Measurements from ENCODE around the gene TRIM2.

Gene TRIM2

DNA sequence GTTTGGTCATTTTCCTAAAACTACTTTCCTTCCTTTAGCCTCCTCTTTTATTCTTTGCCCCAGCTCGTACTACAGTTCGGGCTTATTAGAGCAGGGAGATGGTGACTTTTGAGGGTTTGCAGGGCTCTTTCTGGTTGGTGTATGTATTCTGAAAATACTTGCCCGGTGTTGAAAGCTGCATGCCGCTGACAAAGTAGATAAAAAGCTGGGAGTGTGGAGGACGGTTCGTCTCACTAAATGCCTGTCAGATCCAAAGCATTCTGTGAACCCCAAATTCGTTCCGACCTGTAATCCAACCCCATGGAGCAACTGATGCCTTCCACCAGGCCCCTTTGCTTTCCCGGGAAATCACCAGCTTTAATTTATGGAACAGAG, 19.2 kb downstream of the TRIM2 start:
- no peak for TF ChIP-seq ZNF274 (IDR thresholded peaks at IDR 0.05; ENCODE audit: low read depth, low read length)

GRCh38 chr4:153223930-153224329, 19.7 kb downstream of the TRIM2 start:
- H3K4me3 ChIP-seq (ENCODE audit: low read length): no peak overlapping the region
- no peak for TF ChIP-seq ZNF274 (IDR thresholded peaks at IDR 0.05; ENCODE audit: low read depth, low read length)

More for the DNA sequence above, 19.2 kb downstream of the TRIM2 start:
- peak overlapping the region; percentile 55; the same call in 1 of the 2 replicates for H3K4me3 ChIP-seq (ENCODE audit: low read length)

DNA sequence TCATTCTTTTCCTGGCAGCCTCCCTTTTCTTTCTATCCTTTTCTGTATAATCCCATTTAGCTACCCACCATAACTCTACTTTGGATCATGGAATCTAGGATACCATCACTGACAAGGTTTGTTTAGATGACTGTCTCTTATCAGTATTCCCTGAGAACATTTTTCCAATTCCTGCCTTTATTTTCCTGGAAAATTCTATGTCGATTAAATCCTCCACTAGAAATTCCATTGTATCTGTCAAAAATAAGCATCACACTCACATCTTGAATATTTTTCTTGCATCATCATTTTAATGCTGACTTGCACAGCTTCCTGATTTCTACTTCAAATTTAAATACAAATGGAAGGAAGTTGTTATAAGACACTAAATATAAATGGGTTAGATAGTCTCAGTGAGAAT, 20.2 kb downstream of the TRIM2 start:
- H3K4me3 ChIP-seq (ENCODE audit: low read length): no peak overlapping the region

GRCh38 chr4:153227469-153228075, 23.3 kb downstream of the TRIM2 start:
- no peak for TF ChIP-seq ZNF274 (IDR thresholded peaks at IDR 0.05; ENCODE audit: low read depth, low read length)
- no peak overlapping the region for H3K4me3 ChIP-seq (ENCODE audit: low read length)

More for the DNA sequence above, 20.2 kb downstream of the TRIM2 start:
- TF ChIP-seq ZNF274 (IDR thresholded peaks at IDR 0.05; ENCODE audit: low read depth, low read length): no peak

DNA sequence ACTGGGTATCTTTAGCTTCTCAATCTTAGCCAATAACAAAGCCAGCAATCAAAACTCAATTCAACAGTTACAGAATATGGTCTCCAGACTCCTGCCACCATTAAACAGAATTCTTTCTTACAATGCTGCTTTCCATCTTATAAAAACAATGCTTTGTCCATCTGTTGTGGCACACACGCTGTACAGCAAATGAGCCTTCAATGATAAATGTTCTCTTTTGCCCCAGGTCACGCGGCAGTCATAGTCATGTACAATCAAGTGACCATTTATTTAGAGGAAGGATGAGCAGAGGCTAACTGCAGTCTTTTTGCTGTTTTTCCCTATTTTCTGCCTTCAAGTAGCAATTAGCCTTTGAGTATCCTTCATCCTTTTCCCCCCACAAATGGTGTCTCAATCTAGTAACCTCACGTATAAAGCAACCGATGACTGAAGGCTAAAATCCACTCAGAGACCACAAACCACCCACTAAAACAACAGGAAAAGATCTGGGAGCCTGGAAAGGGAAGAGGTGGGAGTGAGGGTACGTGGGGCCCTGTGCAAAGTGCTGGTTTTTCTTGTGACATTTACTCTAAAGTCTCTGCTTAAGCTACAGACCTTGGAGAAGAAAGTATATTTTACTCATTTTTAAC, 24.4 kb downstream of the TRIM2 start:
- no peak for TF ChIP-seq ZNF274 (IDR thresholded peaks at IDR 0.05; ENCODE audit: low read depth, low read length)

GRCh38 chr4:153229545-153229944, 25.3 kb downstream of the TRIM2 start:
- no peak overlapping the region for H3K4me3 ChIP-seq (ENCODE audit: low read length)
- no peak for TF ChIP-seq ZNF274 (IDR thresholded peaks at IDR 0.05; ENCODE audit: low read depth, low read length)

More for the DNA sequence above, 24.4 kb downstream of the TRIM2 start:
- no peak overlapping the region for H3K4me3 ChIP-seq (ENCODE audit: low read length)

DNA sequence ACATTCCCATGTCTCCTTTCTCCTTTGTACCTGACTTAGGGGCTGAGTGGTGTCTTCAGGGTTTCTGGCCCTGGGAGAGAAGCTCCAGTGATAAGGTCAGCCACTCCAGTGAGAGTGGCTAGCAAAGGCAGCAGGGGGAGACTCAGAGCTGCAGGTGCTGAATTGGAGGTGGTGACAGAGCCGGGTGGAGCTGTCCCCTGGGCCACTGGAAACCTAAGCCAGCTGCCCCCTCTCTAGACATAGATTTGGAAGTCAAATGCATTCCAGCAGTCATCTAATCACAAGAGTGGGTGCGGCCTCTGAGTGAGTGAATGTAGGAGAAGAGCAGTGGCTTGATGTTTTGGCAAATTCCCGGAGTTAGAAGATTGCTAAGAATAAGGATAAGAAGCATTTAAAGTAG, 28.5 kb downstream of the TRIM2 start:
- TF ChIP-seq ZNF274 (IDR thresholded peaks at IDR 0.05; ENCODE audit: low read depth, low read length): no peak
- H3K4me3 ChIP-seq (ENCODE audit: low read length): no peak overlapping the region

- no peak for TF ChIP-seq ZNF274 (IDR thresholded peaks at IDR 0.05; ENCODE audit: low read depth, low read length)
- H3K4me3 ChIP-seq (ENCODE audit: low read length): no peak overlapping the region
Measured at GRCh38 chr4:153233761-153234371, 29.6 kb downstream of the TRIM2 start.

DNA sequence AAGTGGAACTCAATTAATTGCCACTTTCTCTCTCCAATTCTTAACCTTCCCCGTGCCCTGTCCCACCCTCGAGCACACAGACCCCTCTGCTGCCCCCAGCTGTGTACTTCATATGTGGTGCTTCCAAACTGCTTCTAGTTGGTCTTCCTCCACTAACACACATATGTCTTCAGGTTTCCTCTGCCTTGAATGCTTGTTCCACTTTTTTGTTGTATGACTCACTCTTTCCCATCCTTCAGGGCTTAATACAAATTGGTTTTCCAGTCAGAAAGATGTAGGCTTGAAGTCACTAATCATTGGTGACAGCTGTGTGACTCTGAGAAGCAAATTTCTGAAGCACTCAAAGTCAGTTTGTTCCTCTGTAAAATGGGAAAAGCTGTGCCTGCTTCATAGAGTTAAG, 30.6 kb downstream of the TRIM2 start:
- H3K4me3 ChIP-seq (ENCODE audit: low read length): no peak overlapping the region

GRCh38 chr4:153238135-153238919, 34.1 kb downstream of the TRIM2 start:
- no peak for TF ChIP-seq ZNF274 (IDR thresholded peaks at IDR 0.05; ENCODE audit: low read depth, low read length)
- H3K4me3 ChIP-seq (ENCODE audit: low read length): no peak overlapping the region

More for the DNA sequence above, 30.6 kb downstream of the TRIM2 start:
- TF ChIP-seq ZNF274 (IDR thresholded peaks at IDR 0.05; ENCODE audit: low read depth, low read length): no peak

DNA sequence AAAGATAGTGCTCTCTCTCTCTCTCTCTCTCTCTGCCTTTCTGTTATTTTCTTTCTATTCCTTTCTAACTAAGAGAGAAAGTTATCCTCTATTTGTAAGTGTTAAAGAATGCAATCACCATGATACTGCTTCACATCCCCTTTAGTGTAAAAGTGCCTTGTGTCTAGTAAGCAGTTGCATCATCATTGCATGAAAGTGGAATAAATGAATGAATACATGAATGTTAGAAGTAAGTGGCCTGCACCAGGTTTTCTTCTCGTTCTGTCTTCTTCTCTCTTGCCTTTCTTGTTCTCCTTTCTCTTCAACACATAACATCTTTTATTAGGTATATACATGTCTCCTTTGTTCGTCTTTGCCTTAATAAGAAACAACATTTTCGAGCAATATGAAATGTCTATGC, 35.2 kb downstream of the TRIM2 start:
- H3K4me3 ChIP-seq (ENCODE audit: low read length): no peak overlapping the region
- TF ChIP-seq ZNF274 (IDR thresholded peaks at IDR 0.05; ENCODE audit: low read depth, low read length): no peak

- no peak overlapping the region for H3K4me3 ChIP-seq (ENCODE audit: low read length)
- TF ChIP-seq ZNF274 (IDR thresholded peaks at IDR 0.05; ENCODE audit: low read depth, low read length): no peak
Measured at GRCh38 chr4:153241295-153241694, 37.1 kb downstream of the TRIM2 start.

DNA sequence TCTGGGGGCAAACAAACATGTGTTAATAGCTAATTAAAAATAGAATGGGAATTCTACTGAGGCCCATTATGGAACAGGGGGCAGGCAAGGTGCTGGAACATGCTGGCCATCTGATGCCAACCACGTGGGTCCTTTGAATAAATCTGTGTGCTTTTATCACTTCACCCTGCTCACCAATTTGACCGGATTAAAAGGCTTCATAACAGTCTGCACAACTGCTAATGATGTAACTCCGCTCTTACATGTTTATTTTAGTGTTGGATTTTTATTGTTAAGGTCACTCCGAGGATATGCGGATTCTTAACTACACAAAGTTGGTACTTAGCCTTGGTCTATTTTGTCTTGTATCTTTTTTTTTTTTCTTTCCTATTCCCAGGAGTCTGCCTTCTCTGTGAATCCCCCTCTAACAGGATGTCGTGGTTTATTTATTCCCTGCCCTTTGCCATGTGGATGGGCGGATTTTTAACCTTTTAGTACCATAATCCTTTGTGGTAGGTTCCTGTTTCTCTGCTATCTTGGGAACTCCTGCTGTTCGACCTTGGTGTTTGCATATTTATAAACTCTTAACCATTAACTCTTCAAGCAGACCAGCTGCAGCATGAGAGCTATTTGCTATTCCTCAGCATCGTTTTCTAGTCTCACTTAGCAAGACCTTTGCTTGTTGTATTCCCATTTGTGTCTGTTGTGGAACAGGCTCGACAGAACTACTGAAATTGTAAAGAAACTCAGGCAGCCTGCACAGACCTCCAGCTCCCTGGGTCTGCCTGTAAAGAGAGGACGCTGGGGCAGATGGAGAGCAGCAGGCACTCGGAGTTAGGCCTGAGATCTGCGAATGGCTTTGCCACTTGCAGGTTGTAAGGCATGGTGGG, 38.0 kb downstream of the TRIM2 start:
- no peak overlapping the region for H3K4me3 ChIP-seq (ENCODE audit: low read length)
- TF ChIP-seq ZNF274 (IDR thresholded peaks at IDR 0.05; ENCODE audit: low read depth, low read length): no peak

All from GM08714 (cell line).